NOMO-1 (cell line): ENCODE results near the gene OPCML.

Experiments used
- DNase-seq, 2 experiments: peaks; one replicate each; lab custom pipeline; 2025; ENCODE audit not compliant: unreplicated experiment in 2 of 2; lab: John Stamatoyannopoulos, UW

The OPCML gene

GRCh38 chr11:132961453-132961852 is 570.8 kb downstream of the OPCML start:
- no peak for DNase-seq

DNA sequence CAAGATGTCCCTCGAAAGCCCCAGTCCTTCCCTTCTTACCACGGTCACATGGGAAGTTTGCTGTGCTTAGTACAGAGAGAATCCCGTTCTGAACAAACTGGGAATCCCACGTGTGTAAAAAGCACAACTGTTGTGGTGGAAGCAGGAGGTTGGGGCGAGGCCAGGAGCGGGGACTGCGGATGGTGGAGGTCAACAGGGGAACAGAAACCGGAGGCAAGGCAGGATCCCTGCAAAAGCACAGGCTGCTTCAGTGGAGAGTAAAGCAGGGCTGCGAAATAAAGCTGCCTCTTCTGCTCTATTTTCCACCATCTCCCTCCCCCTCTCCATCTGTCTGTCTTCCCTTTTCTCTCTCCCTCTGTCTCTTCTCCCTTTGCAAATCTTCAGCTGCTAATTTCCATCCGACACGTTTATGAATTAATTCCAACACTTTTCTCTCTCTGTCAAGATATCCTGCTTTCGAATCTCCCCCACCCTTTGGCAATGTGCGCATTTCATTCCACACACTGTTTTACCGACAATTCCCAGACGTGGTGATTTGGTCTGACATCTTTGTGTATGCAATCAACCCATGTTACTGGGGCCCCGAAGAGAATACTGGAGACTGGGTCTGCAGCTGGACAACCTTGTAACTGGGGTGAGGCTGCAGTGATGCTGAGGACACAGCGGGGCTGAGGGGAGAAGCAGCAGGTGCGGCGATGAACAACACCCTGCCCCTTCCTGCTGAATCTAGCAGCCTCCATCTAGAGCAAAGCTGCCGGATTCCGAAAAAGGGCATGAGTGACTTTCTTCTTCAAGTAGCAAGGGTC is 571.8 kb downstream of the OPCML start:
- DNase-seq, result no peak

- no peak for DNase-seq
These were observed 572.6 kb downstream of the OPCML start for GRCh38 chr11:132959693-132960092.

DNA sequence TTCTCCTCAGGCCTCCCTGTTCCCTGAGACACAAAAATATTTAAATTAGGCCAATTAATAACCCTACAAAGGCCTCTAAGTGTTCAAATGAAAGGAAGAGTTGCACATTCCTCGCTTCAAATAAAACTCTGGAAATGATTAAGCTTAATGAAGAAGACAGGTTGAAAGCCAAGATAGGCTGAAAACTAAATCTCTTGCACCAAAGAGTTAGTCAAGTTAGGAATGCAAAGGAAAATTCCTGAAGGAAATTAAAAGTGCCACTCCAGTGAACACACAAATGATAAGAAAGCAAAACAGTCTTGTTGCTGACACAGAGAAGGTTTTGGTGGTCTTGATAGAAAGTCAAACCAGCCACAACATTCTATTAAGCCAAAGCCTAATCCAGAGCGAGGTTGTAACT is 574.4 kb downstream of the OPCML start:
- no peak for DNase-seq

- no peak for DNase-seq
These were observed 584.0 kb downstream of the OPCML start for GRCh38 chr11:132948252-132948651.

DNA sequence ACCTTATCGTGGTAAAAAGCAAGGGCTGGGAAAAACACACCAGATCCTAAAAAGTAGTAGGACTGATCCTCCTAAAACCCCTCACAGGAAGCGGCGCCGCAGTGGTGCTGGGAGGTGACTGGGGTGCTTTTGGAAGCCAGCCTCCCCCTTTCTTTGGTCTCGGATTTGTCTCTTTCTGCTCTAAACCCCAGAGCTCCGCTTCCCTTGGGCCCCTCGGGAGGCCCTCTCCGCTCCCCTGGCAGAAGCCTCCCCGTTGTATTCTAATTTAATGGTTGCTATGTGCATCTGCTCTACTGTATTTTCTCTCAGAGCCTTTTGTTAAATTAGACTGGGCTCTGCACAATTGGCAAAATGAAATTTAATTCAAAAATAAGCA is 587.7 kb downstream of the OPCML start:
- no peak for DNase-seq

- DNase-seq, result no peak
These were observed 588.4 kb downstream of the OPCML start for GRCh38 chr11:132943706-132944568.

- DNase-seq, result no peak
These were observed 589.0 kb downstream of the OPCML start for GRCh38 chr11:132943357-132943705.

GRCh38 chr11:132942611-132943356 is 589.5 kb downstream of the OPCML start:
- DNase-seq, result no peak

DNA sequence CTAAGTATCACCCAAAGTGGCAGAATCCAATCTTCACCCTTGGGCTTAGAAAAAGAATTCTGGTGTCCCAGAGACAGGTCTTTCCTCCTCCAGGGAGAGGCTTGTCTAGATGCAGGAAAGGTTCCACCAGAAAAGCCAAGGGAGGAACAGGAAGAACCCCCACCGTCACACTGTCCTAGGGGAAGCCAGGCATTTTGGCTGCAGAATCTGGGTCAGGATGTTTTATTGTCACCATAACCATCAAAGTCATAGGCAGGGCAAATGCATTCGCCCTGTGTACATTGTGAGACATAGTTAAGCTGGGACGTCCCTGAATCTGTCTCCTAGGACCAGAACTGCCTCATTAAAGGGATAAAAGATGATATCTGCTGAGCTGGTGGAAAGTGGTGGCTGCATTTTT is 590.5 kb downstream of the OPCML start:
- DNase-seq, result no peak

DNA sequence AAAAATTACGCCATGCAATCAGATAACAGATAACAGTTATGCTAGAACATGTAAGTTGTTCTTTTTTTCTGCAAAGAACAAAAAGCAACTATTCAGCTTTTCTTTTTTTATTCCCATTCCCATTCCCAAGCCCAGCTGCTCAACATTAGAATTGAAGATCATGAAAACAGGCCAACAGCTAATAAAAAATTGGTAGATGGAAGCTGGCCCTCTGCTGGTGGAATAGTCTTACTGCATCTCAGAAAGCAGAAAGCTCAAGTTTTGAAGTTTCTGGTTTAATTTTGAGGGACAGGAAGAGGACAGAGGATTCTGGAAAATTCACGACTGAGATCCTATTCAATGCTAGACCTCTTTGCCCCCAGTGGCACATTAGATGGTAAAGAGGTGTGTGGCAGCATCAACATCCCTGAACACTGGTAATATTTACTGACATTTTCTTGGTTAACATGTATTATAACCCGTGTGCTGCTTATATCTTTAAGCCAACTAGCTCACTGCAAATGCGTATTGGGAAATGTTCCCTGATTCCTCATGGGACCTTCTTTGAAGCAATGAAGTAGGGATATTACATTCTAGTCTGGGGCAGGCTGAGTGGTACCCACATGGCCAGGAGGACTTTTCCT is 591.2 kb downstream of the OPCML start:
- DNase-seq, result no peak

- DNase-seq, result no peak
These were observed 595.3 kb downstream of the OPCML start for GRCh38 chr11:132937016-132937415.

DNA sequence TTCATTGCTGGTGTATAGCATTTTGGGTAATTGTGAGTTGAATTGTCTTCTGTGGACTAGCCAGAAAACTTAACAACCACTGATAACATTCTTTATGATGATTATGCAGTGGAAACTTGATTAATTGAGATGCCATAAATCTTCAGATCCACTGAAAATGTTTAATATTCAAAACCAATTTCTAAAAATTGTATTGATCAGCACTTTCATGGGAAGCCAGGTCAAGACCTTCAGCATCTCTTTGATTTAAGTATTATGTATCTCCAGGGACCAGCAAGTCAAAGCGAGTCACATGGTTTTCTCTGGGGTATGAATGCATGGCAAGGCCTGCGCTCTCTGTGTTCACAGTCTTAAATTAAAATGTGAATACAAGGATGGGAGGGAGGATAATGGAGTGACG is 596.9 kb downstream of the OPCML start:
- no peak for DNase-seq

DNA sequence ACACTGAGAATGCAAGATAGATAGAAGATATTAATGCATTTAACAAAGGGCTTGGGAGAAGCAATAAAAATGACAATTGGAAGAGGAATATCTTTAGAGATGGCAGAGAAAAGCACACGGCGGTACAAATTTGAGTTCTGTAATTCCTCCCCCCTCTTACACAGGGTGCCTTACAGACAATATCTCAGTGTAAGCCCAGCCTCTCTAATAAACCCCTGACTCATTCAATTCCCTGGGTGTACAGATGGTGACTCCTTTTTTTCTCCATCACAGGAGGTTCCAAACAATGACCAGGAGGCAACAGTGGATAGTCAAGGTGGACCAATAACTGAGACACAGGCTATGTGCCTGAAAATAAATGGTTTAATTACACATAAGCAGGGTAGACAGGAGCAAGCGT is 598.6 kb downstream of the OPCML start:
- no peak for DNase-seq

DNA sequence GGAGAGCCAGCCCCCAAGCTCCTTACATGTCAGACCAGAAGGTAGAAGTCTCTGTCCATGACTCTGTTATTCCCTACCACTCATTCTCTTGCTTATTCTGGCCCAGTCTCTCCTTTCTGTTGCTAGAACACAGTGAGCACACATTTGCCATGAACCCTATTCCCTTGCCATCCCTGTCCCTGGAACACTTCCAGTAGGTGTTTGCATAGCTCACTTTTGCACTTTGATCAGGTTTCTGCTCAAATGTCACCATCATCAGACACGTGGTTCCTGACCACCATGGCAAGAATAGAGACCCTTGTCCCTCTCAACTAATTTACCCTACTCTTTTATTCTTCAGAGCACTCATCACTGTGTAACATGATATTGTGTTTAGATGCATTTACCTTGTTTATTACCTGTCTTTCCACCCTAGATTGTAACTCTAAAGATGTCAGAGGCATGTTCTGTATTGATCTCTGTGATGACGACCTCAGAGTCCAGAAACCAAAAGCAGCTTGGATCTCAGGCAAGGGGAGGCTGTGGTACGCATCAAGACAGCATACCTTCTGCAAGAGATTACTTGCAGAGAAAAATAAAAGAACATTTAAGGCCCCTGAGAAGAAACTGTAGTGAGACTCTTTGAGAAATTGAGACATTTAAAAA is 606.4 kb downstream of the OPCML start:
- no peak for DNase-seq

GRCh38 chr11:132921597-132921996 is 610.7 kb downstream of the OPCML start:
- no peak for DNase-seq

DNA sequence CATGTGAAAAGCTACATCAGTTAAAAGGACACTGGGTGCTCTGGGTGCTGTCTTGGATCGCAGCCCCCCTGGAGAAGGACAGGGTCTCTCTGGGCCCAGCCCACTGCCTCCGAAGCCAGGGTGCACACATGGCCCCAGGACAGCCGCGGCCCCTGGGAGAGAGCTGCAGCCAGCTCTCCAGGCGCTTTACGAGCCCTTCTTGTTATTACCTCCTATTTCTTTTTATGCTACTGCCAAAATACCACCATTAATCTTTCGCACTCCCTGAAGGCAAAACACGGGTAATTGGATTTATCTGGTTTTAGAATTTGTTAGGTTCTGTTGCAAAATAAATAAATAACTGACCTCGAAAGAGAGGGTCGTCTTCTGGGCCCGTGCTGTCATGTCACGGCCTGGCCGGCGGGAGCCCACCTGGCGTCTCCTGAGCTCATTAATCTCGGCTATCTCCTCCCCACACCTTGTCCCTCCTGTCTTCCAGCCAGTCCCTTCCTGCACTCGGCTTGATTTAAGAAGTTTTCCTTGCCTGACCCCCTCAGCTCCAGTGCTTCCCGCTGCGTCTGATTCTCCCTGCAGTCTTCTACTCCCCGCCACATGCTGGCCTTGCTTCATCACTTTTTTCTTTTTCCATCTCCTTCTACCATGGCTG is 611.7 kb downstream of the OPCML start:
- DNase-seq, result no peak

DNA sequence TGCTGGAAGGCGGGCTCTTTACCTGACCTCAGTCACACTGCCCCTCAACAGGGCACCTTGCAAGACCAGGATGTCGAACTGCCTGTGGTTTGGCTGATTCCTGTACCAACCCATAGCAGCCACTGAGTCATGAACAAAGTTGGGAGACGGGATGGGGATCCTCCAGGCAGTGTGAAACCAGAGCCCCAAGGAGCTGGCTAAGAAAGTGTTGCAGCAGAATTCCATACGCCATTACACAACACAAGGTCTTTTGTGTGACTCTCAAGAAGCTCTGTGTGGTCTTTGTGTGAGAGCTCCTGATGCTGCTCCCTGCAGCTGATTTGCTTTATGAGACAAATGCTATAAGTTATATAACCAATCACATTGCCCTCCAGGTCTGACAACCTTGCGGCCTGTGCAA is 617.7 kb downstream of the OPCML start:
- no peak for DNase-seq

DNA sequence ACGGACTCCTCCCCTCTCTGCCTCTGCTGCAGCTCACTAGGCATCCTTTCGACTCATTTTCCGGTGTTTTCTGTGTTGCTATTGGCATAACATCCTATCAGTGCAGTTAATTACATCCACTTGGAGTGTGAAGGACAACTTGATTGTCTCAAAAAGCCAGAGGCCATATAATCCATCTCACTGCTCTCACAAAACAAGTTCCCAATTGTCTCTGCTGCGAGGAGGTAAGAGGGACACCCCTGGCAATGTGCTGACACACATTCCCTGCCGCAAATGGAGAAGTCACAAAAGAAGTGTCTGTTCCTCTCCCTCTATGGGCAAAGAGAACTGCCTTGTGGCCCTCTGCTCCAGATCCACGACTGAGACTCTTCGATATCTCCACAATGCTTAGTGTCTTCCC is 618.4 kb downstream of the OPCML start:
- no peak for DNase-seq

GRCh38 chr11:132913295-132913694 is 619.0 kb downstream of the OPCML start:
- DNase-seq, result no peak
